PC-3 (cell line): Measurements from ENCODE around the gene EBP. TPM values are rescaled to one million over a fixed set of nuclear protein-coding genes. Genes with fewer than 3 reads are reported as not detected.
A peak's percentile ranks its signal among the peaks of the same experiment; 100 is the strongest.

ENCODE experiments used
- ATAC-seq: fragments of 200-7000 bp; cut with Tn5 transposase; 2 replicates; pipeline ENCODE4 v1.9.1; 2020; ENCODE audit warnings: mild to moderate bottlenecking, moderate library complexity
- BruUV-seq: library from RNA; stranded (reverse); fragments of 400-500 nt; replicated peaks from 2 replicates; lab custom pipeline; 2021; lab: Mats Ljungman, UMichigan
- CTCF ChIA-PET: fragments of 300-600 bp; sonication (Branson Sonifier 250); formaldehyde crosslinking; loops from one replicate; lab custom pipeline; 2022; ENCODE audit warnings: antibody characterized with exemption; lab: Charles Lee
- POLR2A ChIA-PET: fragments of 300-600 bp; sonication (Branson Sonifier 250); formaldehyde crosslinking; loops from one replicate; lab custom pipeline; 2022; ENCODE audit warnings: antibody characterized with exemption; ENCODE audit not compliant: unreplicated experiment; lab: Charles Lee
- DNase-seq: peaks from one replicate; pipeline ENCODE4 v3.0.0-alpha.2; 2015
- H2AFZ ChIP-seq: fragments of 300-600 bp; sonication (generic); 2 replicates; pipeline ENCODE4 v1.6.0; 2016; ENCODE audit warnings: antibody characterized with exemption, low read length
- H3F3A ChIP-seq: fragments of 300-600 bp; sonication (generic); one replicate; pipeline ENCODE4 v1.6.0; 2017; ENCODE audit warnings: antibody characterized with exemption, low read length, control low read depth, mild to moderate bottlenecking; ENCODE audit not compliant: unreplicated experiment
- H3K27ac ChIP-seq: fragments of 300-600 bp; sonication (generic); 2 replicates; pipeline ENCODE4 v1.5.1; 2016; ENCODE audit warnings: mild to moderate bottlenecking, low read length
- H3K27me3 ChIP-seq: fragments of 300-600 bp; sonication (generic); 2 replicates; pipeline ENCODE4 v1.6.1; 2016; ENCODE audit warnings: low read length, mixed read lengths
- H3K36me3 ChIP-seq: fragments of 300-600 bp; sonication (generic); 2 replicates; pipeline ENCODE4 v1.6.1; 2016; ENCODE audit warnings: low read depth, mixed run types, low read length, mixed read lengths
- H3K4me1 ChIP-seq: fragments of 300-600 bp; sonication (generic); 2 replicates; pipeline ENCODE4 v1.5.1; 2016; ENCODE audit warnings: low read length; ENCODE audit not compliant: insufficient read depth
- H3K4me2 ChIP-seq: fragments of 300-600 bp; sonication (generic); 2 replicates; pipeline ENCODE4 v1.6.0; 2016; ENCODE audit warnings: low read length
- H3K4me3 ChIP-seq: fragments of 300-600 bp; sonication (generic); 2 replicates; pipeline ENCODE4 v1.5.1; 2016; ENCODE audit warnings: mild to moderate bottlenecking, low read length, mixed read lengths
- H3K79me2 ChIP-seq: fragments of 300-600 bp; sonication (generic); 2 replicates; pipeline ENCODE4 v1.6.1; 2017; ENCODE audit warnings: low read length, mixed read lengths
- H3K9ac ChIP-seq: fragments of 300-600 bp; sonication (generic); 2 replicates; pipeline ENCODE4 v1.6.0; 2016; ENCODE audit warnings: mild to moderate bottlenecking, low read length
- H3K9me2 ChIP-seq: fragments of 300-600 bp; sonication (generic); replicated peaks from 2 replicates; pipeline ENCODE4 v1.6.1; 2016; ENCODE audit warnings: mixed run types, low read length, mixed read lengths
- H3K9me3 ChIP-seq: fragments of 300-600 bp; sonication (generic); 2 replicates; pipeline ENCODE4 v1.6.1; 2016; ENCODE audit warnings: low read length, mixed read lengths
- H4K20me1 ChIP-seq: fragments of 300-600 bp; sonication (generic); 2 replicates; pipeline ENCODE4 v1.6.1; 2016; ENCODE audit warnings: low read length, mixed read lengths
- EZH2 ChIP-seq: fragments of 300-600 bp; sonication (generic); IDR thresholded peaks from one replicate; pipeline ENCODE4 v1.6.1; 2017; ENCODE audit warnings: antibody characterized with exemption, mild to moderate bottlenecking, low read length; ENCODE audit not compliant: unreplicated experiment
- EZH2phosphoT487 ChIP-seq: fragments of 300-600 bp; sonication (generic); IDR thresholded peaks from 2 replicates; pipeline ENCODE4 v1.6.1; 2018; ENCODE audit warnings: mild to moderate bottlenecking, antibody characterized with exemption, low read length, borderline replicate concordance
- intact Hi-C: fragments of 100-400 bp; cut with micrococcal nuclease; formaldehyde crosslinking; loops from 2 replicates; pipeline ENCODE4 v1.9.0; 2023
- total RNA-seq: library from RNA; depleted of rRNA; stranded (reverse); fragments of >200 nt; gene quantifications from 2 replicates; pipeline ENCODE4 v1.2.3, GENCODE V29; 2014
- TF ChIP-seq, protein P1 (sequence below): fragments of 300-600 bp; sonication (generic); conservative IDR thresholded peaks from 2 replicates; pipeline ENCODE4 v1.5.1; 2017; ENCODE audit warnings: antibody characterized with exemption, low read depth, mild to moderate bottlenecking, low read length

Gene EBP
- total RNA-seq, 1 experiment from 2014 or later = 307 TPM

DNA sequence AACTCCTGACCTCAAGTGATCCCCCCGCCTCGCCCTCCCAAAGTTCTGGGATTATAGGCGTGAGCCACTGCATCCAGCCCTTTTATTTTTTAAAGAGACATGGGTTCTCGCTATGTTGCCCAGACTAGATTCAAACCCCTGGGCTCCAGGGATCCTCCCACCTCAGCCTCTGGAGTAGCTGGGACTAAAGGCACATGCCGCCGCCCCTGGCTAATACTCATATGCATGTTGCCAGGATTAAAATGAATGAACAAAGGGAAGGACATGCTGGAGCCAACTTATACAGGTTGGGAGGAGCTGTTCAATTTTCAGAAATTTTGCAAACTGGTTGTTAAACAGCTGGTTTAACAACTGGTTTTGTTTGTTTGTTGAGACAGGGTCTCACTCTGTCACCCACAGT, 47.0 kb upstream of the EBP start:
- no TSS peak for BruUV-seq
- H3K9ac ChIP-seq = peak overlapping the region; percentile 100
- H3K4me3 ChIP-seq = peak overlapping the region; percentile 91
- ChIA-PET POLR2A (no interaction called here), CTCF (interaction anchor here (1.0 kb wide), 1 partner anchor 19 kb away, joined by 4 read pairs; no protein-coding TSS in a partner anchor)
- intact Hi-C loops = loop anchor here (1.0 to 2.0 kb wide), 2 partner anchors 16 to 37 kb away; no protein-coding TSS in a partner anchor
- DNase-seq (no peak), ATAC-seq (no peak)
- H3K27ac ChIP-seq = 0 out of 2 replicates have a peak overlapping the region, but pooled peaks have one; percentile 18
- peak overlapping the region; percentile 100 for H3K4me2 ChIP-seq
- no peaks in the 10 kb centered on the region for H3F3A ChIP-seq
- H2AFZ ChIP-seq = no peak overlapping the region
- no peaks in the 10 kb centered on the region for H3K27me3 ChIP-seq
- no peaks in the 10 kb centered on the region for H3K9me3 ChIP-seq
- no peaks in the 10 kb centered on the region; the same call in 1 of the 2 replicates for H3K36me3 ChIP-seq
- peaks cover 10% of the 10 kb centered on the region; the same call in 1 of the 2 replicates for H4K20me1 ChIP-seq
- peaks cover 19% of the 10 kb centered on the region for H3K4me1 ChIP-seq
- H3K9me2 ChIP-seq = no peaks in the 10 kb centered on the region
- no peak for TF ChIP-seq EZH2phosphoT487
- no peak for TF ChIP-seq EZH2
- TF ChIP-seq, protein P1, sequence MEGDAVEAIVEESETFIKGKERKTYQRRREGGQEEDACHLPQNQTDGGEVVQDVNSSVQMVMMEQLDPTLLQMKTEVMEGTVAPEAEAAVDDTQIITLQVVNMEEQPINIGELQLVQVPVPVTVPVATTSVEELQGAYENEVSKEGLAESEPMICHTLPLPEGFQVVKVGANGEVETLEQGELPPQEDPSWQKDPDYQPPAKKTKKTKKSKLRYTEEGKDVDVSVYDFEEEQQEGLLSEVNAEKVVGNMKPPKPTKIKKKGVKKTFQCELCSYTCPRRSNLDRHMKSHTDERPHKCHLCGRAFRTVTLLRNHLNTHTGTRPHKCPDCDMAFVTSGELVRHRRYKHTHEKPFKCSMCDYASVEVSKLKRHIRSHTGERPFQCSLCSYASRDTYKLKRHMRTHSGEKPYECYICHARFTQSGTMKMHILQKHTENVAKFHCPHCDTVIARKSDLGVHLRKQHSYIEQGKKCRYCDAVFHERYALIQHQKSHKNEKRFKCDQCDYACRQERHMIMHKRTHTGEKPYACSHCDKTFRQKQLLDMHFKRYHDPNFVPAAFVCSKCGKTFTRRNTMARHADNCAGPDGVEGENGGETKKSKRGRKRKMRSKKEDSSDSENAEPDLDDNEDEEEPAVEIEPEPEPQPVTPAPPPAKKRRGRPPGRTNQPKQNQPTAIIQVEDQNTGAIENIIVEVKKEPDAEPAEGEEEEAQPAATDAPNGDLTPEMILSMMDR = no peak
- H3K79me2 ChIP-seq = peaks cover 51% of the 10 kb centered on the region

DNA sequence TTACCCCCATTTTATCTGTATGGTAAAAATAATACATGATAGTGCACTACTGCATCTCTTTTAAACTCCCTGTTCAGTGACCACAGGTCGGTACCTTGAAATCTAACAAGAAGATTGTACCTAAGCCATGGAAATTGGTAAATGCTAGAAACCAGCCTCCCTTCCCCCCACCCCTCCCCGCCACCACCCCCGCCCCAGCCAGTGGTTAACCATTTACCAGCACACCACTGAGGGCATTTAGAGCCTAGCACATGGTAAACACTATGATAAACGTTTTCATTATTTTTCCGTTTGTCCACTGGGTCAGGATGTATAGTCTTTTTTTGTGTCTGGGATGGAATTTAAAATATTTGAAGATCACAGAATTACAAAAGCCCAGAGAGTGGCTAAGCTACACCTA, 46.3 kb upstream of the EBP start:
- Histone ChIP-seq H3K9me2 (no peaks in the 10 kb centered on the region), H3K27ac (peak overlapping the region; percentile 87), H4K20me1 (peaks cover 10% of the 10 kb centered on the region; the same call in 1 of the 2 replicates), H3K4me3 (peak overlapping the region; percentile 91), H3K4me1 (peaks cover 19% of the 10 kb centered on the region), H3F3A (no peaks in the 10 kb centered on the region), H3K9me3 (no peaks in the 10 kb centered on the region), H3K9ac (peak overlapping the region; percentile 100), H3K27me3 (no peaks in the 10 kb centered on the region), H3K4me2 (peak overlapping the region; percentile 100), H2AFZ (peak overlapping the region; percentile 97), H3K79me2 (peaks cover 55% of the 10 kb centered on the region), H3K36me3 (peaks cover under 1% of the 10 kb centered on the region; the same call in 1 of the 2 replicates)
- TF ChIP-seq EZH2 (no peak), EZH2phosphoT487 (no peak)
- TF ChIP-seq, protein P1 = no peak
- ChIA-PET POLR2A (no interaction called here), CTCF (no interaction called here)
- intact Hi-C loops = loop anchor here (2.0 to 5.0 kb wide), 2 partner anchors 16 to 122 kb away; partner anchors contain the start of gene WDR13
- no peak; the same call in 1 of the 2 replicates for ATAC-seq
- no TSS peak for BruUV-seq
- no peak for DNase-seq
